Measurements from ENCODE around the gene PCBP4.
"Not testable (repeated sequence)": the region's sequence is repeated elsewhere in the genome, so short reads cannot be mapped to it uniquely, and the experiment has no call there.

Gene PCBP4

DNA sequence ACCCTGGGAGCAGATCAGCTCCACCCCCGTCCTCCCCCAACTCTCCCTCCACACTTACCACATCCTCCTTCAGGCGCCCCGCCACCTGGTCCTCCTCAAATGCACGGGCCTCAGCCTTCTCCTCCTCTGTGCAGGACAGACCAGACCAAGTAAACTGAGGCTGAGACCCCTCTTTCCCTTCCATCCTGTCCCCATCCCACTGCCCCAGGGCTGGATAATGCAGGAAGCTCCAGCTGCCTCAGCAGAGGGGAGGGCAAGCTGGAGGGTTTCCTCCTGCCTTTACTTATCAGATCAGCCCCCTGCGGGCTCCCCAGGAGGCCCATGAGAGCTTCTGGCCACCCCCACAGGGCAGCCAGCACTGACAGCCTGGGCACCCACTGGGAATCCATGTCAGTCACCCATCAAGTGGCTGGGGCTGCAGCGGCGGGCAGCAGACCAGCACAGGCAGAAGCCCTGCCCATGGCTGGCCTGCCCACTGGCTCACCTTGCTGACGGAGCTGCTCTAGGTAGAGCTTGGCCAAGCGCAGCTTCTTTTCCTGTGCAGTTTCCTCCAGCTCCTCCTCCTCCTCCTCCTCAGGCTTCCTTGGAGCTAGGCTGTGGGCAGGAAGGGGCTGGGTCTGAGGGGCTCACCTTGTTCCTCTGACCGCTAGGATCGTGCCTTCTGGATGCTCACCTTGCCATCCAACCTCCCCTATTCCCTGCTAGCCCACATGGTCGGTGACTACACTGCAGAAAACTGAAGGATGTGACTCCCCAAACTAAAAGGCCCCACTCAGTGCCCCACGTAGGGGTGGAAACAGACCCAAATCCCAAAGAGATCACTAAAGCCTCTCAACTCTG is 29.4 kb downstream of the PCBP4 start:
- no peak for DNase-seq

DNA sequence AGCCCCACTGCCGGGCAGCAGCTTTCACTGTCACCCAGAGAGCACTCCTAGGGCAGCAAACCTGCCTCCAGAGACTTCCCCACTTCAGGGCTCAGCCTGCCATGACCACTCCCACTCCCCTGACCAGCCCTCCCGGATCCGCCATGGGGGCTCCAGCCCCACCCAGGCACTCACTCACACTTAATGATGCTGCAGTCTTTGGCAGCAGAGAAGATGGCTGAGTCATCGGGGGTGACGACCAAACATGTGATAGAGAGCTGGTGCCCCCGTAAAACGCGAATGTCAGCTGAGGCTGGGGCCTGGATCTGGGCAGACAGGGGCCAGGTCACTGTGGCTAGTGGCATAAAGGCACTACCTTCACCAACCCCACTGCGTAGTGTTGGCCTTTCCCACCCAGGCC is 30.2 kb downstream of the PCBP4 start:
- DNase-seq: no peak

DNA sequence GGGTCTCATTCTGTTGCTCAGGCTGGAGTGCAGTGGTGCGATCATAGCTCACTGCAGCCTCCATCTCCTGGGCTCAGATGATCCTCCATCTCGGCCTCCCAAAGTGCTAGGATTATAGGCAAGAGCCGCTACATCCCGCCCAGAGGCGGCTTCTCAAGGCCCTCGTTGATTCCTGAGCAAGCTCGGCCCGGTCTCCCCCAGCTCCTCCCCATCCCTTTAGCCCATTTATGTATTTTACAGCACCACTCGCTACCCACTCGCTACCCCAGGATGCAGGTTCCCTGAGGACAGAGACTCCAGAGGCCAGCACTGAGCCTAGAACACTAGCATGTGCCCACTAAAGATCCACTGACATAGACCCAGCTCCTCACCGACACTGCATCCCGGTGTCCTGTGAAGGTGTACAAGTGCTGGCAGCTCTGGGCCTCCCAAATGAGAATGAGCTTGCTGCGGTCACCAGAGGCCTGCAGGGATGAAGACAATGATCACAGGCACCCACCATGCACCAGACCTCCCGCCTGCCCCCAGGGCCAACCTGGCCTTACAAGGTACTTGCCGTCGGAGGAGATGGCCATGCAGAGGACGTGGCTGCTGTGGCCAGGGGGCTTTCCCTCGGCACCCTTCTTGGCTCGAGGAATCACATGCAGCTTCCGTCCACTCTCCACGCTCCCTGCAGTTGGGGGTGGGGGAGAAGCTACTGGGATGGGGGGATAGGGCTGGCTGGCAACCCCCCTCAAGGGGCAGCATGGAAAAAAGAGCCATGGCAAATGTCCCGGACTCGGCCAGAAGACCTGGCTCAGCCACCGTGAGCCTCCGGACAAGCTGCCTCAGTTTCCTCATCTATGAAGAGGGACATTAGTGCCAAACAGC is 31.1 kb downstream of the PCBP4 start:
- DNase-seq: no peak

DNA sequence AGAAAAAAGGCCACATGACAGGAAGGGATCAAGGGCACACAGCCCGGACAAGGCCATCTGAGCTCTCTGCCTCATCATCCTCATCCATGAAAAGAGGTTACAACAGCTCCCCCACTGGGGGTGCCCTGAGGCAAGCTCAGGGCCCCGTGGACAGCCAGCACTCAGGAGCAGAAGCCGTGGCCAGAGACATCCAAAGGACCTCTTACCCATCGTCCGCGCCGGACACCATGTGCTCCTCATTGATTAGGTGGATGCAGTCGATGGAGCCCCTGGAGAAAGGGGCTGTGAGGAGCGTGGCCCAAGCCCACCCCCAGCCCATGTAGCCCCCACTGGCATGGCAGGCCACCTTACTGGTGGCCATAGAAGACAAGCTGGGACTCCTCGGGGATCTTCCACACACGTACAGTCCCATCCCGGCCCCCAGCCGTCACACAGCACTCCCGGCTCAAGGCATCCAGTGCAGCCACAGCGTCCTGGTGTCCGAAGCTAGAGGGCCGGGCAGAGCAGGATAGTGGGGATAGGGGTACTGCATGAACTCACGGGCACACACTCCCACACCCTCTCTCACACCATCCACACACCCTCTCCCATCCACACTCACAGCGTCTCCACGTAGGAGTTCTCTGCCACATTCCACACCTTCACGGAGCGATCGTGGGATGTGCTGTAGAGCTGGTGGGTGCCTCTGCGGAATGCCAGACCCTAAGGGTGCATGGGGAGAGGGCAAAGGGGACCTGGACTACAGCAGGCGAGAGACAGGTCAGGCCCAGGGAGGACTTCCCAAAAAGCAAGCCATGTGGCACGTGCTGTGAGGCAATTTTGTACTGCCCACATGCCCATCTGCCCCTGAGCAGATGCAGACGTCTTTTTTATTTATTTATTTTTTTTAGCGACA is 32.0 kb downstream of the PCBP4 start:
- DNase-seq: no peak

DNA sequence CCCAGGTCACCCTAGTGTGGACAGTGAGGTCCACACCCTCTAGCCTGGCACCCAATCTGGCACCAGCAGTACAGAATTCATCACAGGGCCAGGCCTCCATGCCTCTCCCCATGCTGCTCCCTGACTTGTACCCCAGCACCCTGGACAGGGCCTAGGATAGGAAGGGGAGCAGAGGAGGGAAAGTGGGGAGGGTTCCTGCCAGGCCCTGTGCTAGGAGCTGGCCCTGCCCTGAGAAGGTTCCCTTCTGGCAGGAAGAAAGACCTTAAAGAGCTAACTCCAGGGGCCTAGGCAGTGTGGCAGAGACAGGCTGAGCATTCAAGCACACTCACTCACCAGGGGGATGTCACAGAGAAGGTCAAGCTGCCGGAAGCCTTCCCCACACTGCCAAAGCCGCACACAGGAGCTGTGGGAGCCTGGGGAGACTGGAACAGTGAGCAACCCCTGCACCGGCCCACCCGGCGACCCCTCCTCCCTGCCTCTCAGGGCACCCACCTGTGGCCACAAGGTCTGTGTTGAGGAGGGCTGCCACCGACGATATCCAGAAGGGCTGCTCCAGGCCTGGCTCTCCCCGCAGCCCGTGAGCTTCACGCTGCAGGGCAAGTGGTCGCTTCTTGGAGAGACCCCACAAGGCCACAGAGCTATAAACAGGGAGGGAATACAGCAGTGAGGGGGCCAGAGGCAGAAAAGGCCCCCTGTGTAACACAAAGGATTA is 33.0 kb downstream of the PCBP4 start:
- no peak for DNase-seq

DNA sequence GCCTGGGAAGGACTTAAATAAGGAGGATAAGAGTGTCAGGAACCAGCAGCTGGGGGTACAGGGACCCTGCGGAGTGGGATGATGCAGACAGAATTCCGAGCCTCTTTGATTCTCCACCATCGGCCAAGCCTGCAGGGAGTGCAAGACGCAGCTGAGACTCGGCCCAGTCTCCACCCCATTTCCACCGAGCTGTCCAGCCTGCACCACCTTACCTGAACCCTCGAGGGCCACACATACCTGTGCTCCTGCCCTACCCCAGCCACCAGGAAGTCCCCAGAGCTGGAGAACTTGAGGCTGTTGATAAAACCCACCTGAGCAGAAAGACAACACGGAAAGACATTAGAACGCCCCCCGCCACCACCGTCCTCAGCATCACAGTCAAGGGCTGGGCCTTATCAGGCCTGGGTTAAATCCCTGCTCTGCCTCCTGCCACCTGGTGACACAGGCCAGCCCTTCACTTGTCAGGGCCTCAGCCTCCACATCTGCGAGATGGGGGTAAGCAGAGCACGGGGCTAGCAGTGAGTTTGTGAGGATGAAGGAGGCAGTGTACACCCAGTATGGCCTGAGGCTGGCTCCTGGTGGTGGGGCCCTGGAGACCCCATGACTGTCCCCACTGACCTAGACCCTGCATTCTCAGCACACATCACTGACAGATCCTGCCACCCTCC is 33.6 kb downstream of the PCBP4 start:
- no peak for DNase-seq

DNA sequence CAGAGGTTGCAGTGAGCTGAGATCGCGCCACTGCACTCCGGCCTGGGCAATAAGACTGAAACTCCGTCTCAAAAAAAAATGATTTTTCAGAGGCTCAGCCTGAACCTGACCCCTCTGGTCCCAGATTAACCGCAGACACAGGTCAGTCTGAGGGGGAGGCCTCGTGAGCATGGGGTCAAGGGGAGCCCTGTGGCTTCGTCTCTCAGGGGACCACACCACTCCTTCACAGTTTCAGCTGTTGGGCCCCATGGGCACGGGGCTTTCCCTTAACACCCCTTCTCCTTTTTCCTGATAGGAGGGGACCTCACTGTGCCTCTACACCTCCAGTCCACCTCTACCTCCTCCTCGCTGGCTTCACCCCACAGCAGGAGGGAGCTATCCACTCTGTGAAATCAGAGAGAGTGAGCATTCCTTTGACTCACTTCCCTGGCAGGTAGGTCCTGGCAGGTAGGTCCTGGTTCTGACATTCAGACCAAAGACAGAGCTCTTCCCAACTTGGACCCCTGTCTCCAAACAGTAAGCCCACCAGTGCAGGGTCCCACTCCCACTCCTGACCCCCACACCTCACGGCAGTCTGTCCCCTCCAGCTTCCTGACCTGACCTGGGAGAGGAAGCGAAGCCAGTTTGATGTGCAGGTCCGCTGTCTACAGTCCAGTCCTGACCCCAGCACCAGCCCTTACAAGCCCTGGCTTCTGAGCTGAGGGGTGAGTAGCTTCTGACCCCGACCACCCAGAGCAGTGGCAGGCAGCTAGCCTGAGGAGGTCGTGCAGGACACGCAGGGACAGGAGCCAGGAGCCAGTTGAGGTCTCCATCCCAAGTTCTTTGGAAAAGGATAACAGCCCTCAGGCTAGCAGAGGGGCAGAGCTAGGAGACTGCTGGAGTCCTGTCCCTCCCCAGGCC is 34.5 kb downstream of the PCBP4 start:
- no peak for DNase-seq

DNA sequence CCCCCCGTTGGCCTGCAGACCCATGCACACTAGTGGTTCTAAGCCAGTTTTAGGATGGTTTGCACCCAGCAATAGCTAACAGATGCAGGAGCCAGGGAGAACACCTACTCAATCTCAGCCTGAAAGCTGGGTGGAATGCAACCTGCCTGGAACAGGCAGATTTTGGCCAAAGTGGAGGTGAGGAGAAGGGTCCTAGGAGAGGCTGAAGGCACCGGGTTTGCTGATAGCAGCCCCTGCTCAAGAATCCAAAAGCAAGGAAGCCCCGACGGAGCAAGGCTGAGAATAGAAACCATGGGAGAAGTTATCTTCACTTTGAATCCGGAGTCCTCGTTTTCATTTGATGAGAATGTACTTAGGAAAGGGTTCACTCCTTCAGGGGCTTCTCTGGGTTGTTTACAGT is 35.5 kb downstream of the PCBP4 start:
- no peak for DNase-seq

DNA sequence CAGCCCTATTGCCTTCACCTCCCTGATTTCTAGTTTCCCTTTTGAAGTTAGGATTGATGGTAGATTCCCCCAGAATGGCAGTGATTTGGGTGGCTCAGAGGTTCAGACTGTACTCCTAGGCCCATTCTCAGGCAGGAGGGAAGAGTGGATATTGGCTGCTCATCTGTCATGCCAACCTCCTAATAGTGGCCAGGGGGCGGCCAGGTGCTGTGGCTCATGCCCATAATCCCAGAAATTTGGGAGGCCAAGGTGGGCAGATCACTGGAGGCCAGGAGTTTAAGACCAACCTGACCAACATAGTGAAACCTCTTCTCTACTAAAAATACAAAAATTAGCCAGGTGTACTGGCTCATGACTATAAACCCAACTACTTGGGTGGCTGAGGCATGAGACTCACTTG is 36.8 kb downstream of the PCBP4 start:
- no peak for DNase-seq

DNA sequence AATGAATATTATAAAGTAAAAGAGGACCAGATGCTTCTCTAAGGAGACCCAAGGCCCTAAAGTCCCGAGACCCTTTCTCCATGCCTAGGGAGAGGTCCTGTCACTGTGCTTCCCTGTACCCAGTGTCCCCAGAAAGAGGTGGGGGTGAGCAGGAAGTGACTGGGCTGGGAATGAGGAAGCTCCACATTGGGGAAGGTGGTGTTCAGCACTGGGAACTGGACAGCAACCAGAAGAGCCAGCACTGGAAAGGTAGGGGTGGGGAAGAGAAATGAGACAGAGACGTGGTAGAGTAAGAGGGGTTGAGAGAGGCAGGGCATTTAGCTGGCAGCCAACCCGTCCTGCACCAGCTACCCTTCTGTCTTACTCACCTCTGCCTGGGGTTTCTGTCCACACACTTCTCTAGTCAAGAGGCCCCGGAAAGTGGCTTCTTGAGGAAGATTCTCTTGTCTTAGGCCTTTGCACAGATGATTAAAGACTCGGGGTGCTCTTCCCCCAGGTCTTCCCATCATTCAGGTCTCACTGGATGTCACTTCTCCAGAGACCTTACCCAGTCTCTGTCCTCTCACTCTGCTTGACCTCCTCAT is 37.7 kb downstream of the PCBP4 start:
- DNase-seq: no peak

DNA sequence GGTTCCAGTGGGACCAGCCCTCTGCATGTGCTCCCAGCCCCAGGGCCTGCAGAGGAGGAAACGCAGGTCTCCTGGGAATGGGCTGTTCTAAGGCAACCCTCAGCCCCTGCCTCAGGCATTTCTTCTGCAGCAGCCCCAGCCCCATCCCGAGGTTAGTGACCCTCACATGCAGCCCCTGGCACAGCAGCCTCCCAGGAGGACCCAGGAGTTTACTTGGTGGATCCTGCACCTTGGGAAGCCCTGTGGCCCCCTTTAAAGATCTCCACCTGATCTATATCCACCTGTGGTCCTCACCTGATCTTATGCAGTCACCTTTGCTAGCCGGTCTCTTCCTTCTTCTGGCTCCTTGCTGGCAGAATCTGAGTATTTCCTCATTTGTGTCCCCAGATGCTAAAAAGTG is 38.3 kb downstream of the PCBP4 start:
- not testable (repeated sequence) for DNase-seq

DNA sequence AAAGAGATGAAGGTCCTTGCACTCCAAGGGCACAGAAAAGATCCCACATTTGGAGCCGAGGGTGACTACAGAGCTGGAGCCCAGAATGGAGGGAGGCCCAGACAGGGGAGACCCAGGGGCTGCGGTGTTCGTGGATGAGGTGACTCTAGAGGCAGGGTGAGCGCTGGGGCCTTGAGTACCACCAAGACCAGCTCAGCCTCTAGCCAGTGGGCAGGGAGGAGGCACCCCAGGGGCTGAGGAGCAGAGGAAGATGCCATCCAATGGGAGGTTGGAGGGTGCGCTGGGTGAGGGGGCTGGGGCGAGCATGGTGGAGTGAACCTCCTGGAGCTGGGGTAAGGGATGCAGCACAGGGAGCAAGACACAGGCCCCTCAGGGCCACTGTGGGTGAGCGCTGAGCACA is 38.8 kb downstream of the PCBP4 start:
- DNase-seq: no peak

DNA sequence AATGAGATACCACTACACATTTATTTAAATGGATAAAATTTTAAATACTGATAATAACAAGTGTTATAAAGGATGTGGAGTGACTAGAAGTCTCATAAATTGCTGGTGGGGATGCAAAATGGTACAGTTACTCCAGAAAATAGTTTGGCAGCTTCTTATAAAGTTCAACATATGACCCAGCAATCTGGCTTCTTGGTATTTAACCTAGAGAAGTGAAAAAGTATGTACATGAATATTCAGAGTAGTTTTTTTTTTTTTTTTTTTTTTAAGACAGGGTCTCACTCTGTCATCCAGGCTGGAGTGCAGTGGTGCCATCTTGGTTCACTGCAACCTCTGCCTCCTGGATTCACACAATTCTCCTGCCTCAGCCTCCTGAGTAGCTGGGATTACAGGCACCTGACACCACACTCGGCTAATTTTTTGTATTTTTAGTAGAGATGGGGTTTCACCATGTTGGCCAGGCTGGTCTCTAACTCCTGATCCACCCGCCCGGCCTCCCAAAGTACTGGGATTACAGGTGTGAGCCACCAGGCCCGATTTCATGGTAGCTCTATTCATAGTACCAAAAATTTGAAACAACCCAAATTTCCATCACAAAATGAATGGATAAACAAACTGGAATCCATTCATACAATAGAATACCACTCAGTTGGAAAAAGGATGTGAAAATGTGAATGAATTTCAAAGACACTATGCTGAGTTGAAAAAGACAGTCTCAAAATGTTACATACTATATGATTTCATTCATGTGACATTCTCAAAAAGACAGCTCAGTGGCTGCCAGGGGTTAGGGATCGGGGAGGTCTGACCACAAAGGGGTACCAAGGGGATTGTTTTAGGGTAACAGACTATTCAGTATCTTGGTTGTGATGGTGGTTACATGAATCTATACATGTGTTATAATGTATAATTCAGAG is 39.9 kb downstream of the PCBP4 start:
- no peak for DNase-seq

DNA sequence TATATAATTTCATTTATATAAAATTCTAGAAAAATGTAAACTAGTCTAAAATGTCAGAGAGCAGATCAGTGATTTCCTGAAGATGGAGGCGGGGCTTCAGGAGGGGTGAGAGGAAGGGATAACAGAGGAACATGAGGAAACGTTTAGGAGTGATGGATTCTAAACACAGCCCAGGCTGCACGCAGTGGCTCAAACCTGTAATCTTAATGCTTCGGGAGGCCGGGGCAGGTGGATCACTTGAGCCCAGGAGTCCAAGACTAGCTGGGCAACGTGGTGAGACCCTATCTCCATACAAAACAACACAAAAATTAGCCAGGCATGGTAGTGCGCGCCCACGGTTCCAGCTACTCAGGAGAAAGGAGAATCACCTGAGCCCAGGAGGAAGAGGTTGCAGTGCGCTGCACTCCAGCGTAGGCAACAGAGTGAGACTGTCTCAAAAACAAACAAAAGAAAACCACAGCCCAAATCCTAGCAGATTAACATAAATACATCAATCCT is 46.1 kb downstream of the PCBP4 start:
- no peak for DNase-seq

DNA sequence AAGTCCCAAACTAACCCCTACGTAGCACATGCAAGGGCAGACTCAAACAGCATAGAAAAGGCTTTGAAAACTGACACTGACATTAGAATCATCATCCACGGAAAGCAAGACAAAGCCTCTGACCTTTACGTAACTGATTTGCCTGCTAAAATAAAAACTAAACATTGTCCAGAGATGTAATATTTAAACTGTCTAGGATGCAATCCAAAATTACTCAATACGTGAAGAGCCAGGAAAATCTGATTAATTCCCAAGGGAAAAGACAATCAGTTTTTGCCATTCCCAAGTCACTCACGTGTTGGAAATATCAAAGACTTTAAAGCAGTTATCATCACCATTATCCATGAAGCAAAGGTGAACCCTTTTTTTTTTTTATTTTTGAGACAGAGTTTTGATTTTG is 50.8 kb downstream of the PCBP4 start:
- DNase-seq: no peak

DNA sequence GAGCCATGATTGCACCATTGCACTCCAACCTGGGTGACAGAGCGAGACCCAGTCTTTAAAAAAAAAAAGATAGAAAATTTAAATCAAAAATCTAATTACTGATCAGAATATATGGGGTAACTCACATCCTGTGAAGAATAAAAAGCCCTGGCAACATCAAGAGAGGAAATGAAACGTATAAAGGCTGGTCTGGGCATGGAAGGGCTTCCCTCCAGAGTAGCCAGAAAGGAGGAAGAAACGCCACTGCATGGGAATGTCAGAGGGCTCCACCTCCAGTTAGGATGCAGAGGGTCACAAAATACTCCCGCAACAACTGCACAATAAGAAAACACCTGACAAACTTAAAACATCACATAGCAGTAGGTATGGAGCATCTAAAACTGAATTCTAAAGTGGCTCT is 59.2 kb downstream of the PCBP4 start:
- DNase-seq: no peak

Measured in hematopoietic multipotent progenitor cell treated with erythropoietin and hydrocortisone succinate and interleukin-3 and kit ligand, for 6 days (in vitro differentiated cells).